ENCODE data around the gene MS4A15. TPM values are rescaled to one million over a fixed set of nuclear protein-coding genes. Genes with fewer than 3 reads are reported as not detected.
"Not testable (repeated sequence)": the region's sequence is repeated elsewhere in the genome, so short reads cannot be mapped to it uniquely, and the experiment has no call there.

MS4A15 gene, protein sequence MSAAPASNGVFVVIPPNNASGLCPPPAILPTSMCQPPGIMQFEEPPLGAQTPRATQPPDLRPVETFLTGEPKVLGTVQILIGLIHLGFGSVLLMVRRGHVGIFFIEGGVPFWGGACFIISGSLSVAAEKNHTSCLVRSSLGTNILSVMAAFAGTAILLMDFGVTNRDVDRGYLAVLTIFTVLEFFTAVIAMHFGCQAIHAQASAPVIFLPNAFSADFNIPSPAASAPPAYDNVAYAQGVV
- total RNA-seq = not detected in 2 replicates

DNA sequence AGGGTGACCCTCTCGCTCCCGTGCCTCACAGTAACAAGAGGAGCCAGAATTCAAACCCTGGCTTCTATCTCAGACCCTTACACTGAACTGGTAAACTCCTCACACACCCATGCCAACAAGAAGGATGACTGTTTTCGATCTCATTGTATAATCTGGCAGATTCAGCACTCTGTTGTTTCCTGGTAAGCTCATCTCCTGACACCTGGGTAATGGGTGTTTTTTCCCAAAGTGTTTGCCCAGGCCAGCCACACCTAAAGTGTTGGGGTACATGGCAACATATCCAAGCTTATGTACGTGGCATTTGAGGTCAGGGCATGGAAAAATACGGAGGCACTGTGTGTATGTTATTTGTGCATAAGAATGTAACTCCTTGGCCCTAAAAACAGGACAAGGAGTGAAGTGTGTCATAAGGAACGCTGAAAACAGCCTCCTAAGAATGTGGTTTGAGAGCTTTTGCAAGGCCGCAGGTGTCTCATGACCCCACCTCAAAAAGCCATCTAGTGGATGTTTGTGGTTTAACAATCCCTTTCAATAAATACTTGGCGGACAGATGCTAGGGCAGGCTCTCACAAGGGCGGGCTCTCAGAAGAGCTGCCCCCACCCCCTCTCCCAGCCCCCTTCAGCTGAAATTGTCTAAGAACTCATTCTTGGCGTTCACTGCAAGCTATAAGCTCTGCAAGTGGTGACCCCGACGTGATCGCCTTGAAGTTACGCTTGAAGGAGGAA is at the start of gene MS4A15:
TSS of gene MS4A15 (plus strand) at position 561 of the 726 bp plus-strand sequence. CDS start 6,867 bp downstream, outside the sequence.
- no peaks in the 10 kb centered on the region for H3K4me1 Mint-ChIP-seq (ENCODE audit: low read depth)
- no peaks in the 10 kb centered on the region for H3K9me3 Mint-ChIP-seq
- no peak within 1 kb of the TSS for H3K27ac Mint-ChIP-seq
- H3K27me3 Mint-ChIP-seq (ENCODE audit: insufficient read depth) = peaks cover 26% of the 10 kb centered on the region
- no peak for DNase-seq (ENCODE audit: low spot score)
- no peaks in the 10 kb centered on the region for H3K36me3 Mint-ChIP-seq (ENCODE audit: low read depth)
- H3K4me3 Mint-ChIP-seq = no peak within 1 kb of the TSS
- intact Hi-C loops (cut with micrococcal nuclease) = no loop called here

DNA sequence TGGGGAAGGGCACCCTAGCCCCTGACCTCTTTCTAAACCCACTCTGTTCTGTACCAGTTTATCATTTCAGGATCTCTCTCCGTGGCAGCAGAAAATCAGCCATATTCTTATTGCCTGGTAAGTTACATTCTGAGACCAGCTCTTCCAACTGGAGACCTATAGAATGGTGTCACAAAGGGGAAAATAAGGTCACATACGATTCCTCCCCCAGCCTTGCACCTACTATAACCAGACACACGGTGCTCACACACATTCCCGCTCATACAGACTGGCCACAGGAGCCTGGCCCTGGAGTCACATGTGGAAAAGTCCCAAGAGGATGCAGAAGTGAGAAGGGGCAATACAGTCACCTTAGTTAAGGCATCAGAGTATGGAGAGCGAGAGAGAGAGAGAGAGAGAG is 49.7 kb upstream of the MS4A15 start:
- H3K4me3 Mint-ChIP-seq = no peak overlapping the region
- intact Hi-C loops (cut with micrococcal nuclease) = no loop called here
- no peaks in the 10 kb centered on the region for H3K36me3 Mint-ChIP-seq (ENCODE audit: low read depth)
- H3K4me1 Mint-ChIP-seq (ENCODE audit: low read depth) = no peaks in the 10 kb centered on the region
- DNase-seq (ENCODE audit: low spot score) = no peak
- H3K9me3 Mint-ChIP-seq = no peaks in the 10 kb centered on the region
- H3K27me3 Mint-ChIP-seq (ENCODE audit: insufficient read depth) = no peaks in the 10 kb centered on the region
- H3K27ac Mint-ChIP-seq = no peak overlapping the region

DNA sequence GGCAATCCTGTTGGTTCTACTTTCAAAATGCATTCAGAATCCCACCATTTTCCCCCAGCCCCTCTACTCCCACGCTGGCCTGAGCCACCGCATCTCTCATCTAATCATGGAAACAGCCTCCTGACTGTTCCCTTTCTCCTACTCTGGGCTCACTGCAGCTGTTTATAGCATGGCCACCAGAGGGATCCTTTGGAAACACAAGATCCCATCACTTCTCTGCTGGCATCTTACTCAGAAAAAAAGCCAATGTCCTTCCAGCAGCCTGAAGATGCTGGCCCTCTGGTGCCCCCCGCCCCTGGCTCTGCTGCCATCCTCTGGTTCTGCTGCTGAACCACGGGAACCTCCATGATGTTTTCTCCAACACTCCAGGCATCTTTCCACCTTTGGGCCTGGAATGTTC is 46.2 kb upstream of the MS4A15 start:
- intact Hi-C loops (cut with micrococcal nuclease) = no loop called here
- Mint-ChIP-seq H3K36me3 (ENCODE audit: low read depth) (no peaks in the 10 kb centered on the region), H3K4me1 (ENCODE audit: low read depth) (no peaks in the 10 kb centered on the region)

DNA sequence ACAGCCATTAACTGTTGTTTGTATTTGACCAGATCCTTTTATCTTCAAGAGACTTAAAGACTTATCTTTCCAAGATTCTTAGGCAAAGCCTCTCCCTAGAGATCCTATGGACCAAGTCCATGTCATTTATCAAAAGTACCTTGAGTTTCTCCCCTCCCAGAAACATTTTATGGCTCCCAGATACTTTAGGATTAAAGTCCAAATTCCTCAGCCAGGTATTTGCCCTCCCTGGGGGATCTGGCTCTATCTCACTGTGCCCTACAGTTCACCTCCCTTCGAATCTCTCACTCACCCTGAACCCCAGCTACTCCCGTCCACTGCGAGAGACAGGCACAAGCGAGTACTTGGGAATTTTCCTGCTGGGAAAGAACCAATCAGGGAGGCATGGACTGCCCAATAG is 45.4 kb upstream of the MS4A15 start:
- H3K27ac Mint-ChIP-seq = no peak overlapping the region
- H3K4me3 Mint-ChIP-seq = no peak overlapping the region
- no peaks in the 10 kb centered on the region for H3K4me1 Mint-ChIP-seq (ENCODE audit: low read depth)
- H3K9me3 Mint-ChIP-seq = no peaks in the 10 kb centered on the region
- H3K27me3 Mint-ChIP-seq (ENCODE audit: insufficient read depth) = no peaks in the 10 kb centered on the region
- DNase-seq (ENCODE audit: low spot score) = no peak
- intact Hi-C loops (cut with micrococcal nuclease) = no loop called here
- H3K36me3 Mint-ChIP-seq (ENCODE audit: low read depth) = no peaks in the 10 kb centered on the region

More for the DNA sequence above, 46.2 kb upstream of the MS4A15 start:
- H3K27ac Mint-ChIP-seq = no peak overlapping the region
- no peaks in the 10 kb centered on the region for H3K9me3 Mint-ChIP-seq
- H3K4me3 Mint-ChIP-seq = no peak overlapping the region
- DNase-seq (ENCODE audit: low spot score) = no peak
- no peaks in the 10 kb centered on the region for H3K27me3 Mint-ChIP-seq (ENCODE audit: insufficient read depth)

DNA sequence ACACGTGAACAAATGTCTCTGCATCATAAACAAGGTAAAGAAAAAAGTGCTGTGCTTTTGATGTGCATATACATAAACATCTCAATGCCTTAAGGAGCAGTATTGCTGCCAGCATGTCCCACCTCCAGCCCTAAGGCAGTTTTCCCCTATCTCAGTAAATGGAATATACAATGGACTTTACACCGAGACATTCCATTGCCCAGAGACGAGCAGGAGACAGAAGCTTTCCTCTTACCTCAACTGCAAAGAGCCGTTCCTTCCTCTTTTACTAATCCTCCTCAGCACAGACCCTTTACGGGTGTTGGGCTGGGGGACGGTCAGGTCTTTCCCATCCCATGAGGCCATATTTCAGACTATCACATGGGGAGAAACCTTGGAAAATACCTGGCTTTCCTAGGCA is 43.2 kb upstream of the MS4A15 start:
- H3K9me3 Mint-ChIP-seq; H3K36me3 Mint-ChIP-seq (ENCODE audit: low read depth); H3K4me1 Mint-ChIP-seq (ENCODE audit: low read depth); DNase-seq (ENCODE audit: low spot score); H3K27me3 Mint-ChIP-seq (ENCODE audit: insufficient read depth); intact Hi-C loops (cut with micrococcal nuclease); H3K4me3 Mint-ChIP-seq; H3K27ac Mint-ChIP-seq: not testable (repeated sequence)

DNA sequence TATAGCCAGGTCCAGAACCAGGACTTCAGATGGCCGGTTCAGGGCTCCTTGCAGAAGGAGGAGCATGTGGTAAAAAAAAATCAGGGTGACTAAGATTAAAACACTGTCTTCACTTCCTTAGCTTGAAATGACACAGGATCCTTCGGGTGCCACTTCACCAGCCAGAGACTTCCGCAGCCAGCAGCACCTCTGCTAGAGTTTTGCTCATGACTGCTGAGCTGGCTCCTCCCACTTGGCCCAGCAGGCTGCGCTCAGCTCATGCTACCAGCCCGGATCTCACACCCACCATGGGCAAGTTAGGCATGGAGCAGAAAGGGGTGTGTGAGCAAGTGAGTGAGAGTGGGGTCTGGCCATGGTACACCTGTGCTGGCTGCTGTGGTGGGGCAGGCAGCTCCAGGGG is 38.7 kb upstream of the MS4A15 start:
- intact Hi-C loops (cut with micrococcal nuclease) = no loop called here
- H3K27ac Mint-ChIP-seq = no peak overlapping the region
- H3K4me1 Mint-ChIP-seq (ENCODE audit: low read depth) = no peaks in the 10 kb centered on the region
- H3K27me3 Mint-ChIP-seq (ENCODE audit: insufficient read depth) = no peaks in the 10 kb centered on the region
- H3K9me3 Mint-ChIP-seq = no peaks in the 10 kb centered on the region
- DNase-seq (ENCODE audit: low spot score) = no peak
- H3K4me3 Mint-ChIP-seq = no peak overlapping the region
- H3K36me3 Mint-ChIP-seq (ENCODE audit: low read depth) = no peaks in the 10 kb centered on the region

DNA sequence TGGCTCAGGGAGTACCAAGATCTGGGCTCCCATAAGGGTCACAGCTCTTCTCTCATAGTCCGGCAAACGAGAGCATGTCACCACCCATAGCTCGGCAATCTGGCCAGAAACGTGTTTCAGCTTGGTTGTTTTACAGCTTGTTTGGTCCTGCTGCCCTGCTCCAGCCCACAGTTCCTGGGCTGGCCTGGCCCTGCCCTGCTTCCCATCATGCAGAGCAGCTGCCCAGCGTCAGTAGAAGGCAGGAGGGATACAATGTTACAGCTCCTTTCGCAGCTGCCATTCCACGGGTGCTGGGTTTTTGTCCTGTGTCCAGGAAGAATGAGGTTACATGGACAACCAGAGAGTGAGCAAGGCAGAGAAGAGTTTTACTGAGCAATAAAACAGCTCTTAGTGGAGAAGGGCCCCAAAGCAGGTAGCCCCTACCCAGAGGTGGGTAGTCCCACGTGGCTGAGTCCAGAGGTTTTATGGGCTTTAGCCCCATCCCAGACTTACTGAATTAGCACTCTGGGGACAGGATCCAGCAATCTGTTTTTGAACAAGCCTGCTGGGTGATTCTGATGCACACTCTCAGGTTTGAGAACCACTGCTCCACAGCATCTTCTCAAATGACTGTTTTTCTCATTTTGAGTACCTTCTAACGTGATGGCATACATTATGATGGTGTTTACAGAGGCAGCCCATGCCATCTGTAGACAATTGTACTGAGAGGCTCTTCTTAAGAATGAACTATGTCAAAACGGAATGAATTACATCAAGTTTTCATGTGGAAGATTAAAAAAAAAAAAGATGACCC is 37.9 kb upstream of the MS4A15 start:
- intact Hi-C loops (cut with micrococcal nuclease) = no loop called here
- H3K36me3 Mint-ChIP-seq (ENCODE audit: low read depth) = no peaks in the 10 kb centered on the region
- no peaks in the 10 kb centered on the region for H3K4me1 Mint-ChIP-seq (ENCODE audit: low read depth)
- no peaks in the 10 kb centered on the region for H3K9me3 Mint-ChIP-seq
- H3K27ac Mint-ChIP-seq = no peak overlapping the region
- H3K4me3 Mint-ChIP-seq = no peak overlapping the region
- no peak for DNase-seq (ENCODE audit: low spot score)
- no peaks in the 10 kb centered on the region for H3K27me3 Mint-ChIP-seq (ENCODE audit: insufficient read depth)

DNA sequence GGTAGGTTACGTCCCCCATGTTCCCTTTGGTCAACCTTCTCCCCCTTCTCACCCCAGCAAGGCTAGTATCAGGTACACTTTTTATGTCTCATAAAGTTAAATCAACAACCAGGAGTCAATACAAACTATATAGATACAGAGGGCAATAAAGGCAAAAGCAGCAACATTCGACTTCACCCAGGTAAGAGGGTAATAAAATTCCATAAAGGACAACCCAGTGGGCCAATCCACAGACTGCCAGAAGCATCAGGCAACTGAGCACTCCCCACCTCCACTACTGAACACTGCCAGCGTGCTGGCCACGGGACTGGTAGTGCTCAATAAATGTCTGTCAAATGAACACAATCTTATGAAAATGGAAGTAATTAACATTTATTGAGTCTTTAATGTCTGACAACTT is 37.3 kb upstream of the MS4A15 start:
- intact Hi-C loops (cut with micrococcal nuclease) = no loop called here

DNA sequence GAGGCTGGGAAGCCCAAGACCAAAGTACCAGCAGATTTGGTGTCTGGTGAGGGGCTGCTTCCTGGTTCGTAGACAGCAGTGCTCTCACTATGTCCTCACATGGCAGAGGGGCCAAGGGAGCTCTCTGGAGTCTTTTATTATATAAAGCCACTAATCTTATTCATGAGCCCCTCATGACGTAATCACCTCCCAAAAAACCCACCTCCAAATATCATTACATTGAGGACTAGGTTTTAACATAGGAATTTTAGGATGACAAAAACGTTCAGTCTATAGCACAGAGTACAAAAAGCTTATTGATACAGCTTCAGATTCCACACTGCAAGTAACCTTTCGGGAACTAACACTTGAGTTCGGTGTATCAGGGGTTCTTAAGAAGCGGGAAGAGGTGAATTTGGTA is 36.2 kb upstream of the MS4A15 start:
- no peaks in the 10 kb centered on the region for H3K4me1 Mint-ChIP-seq (ENCODE audit: low read depth)

More for the DNA sequence above, 37.3 kb upstream of the MS4A15 start:
- H3K27ac Mint-ChIP-seq = no peak overlapping the region
- DNase-seq (ENCODE audit: low spot score) = no peak
- no peaks in the 10 kb centered on the region for H3K36me3 Mint-ChIP-seq (ENCODE audit: low read depth)
- no peaks in the 10 kb centered on the region for H3K9me3 Mint-ChIP-seq
- H3K27me3 Mint-ChIP-seq (ENCODE audit: insufficient read depth) = no peaks in the 10 kb centered on the region
- no peak overlapping the region for H3K4me3 Mint-ChIP-seq
- H3K4me1 Mint-ChIP-seq (ENCODE audit: low read depth) = no peaks in the 10 kb centered on the region

DNA sequence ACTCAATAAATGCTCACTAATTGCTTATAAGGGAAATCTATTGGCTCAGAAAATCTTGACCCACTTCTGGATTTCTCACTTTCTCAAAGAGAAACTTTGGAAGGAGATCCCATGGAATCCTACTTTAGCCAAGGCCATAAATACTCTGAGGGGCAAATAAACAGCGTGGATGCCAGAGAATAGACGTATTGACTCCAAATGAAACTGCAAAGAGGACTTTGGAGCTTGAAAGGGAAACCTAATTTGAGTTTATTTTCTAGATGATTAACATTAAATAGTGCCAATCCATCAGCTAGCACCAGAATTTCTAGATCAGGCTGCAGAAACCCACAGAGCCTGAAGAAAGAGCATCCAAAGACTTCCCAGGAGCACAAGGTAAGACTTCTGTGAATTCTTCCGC is 32.2 kb upstream of the MS4A15 start, which contains the start of gene MS4A18:
TSS of gene MS4A18 (plus strand) at position 301 of the 400 bp plus-strand sequence.
- no peak within 1 kb of the TSS for H3K27ac Mint-ChIP-seq
- no peaks in the 10 kb centered on the region for H3K4me1 Mint-ChIP-seq (ENCODE audit: low read depth)
- intact Hi-C loops (cut with micrococcal nuclease) = no loop called here
- H3K9me3 Mint-ChIP-seq = no peaks in the 10 kb centered on the region
- H3K4me3 Mint-ChIP-seq = no peak within 1 kb of the TSS
- H3K36me3 Mint-ChIP-seq (ENCODE audit: low read depth) = no peaks in the 10 kb centered on the region
- peaks cover 3% of the 10 kb centered on the region for H3K27me3 Mint-ChIP-seq (ENCODE audit: insufficient read depth)
- no peak for DNase-seq (ENCODE audit: low spot score)

More for the DNA sequence above, 36.2 kb upstream of the MS4A15 start:
- no peaks in the 10 kb centered on the region for H3K27me3 Mint-ChIP-seq (ENCODE audit: insufficient read depth)
- H3K27ac Mint-ChIP-seq = no peak overlapping the region
- intact Hi-C loops (cut with micrococcal nuclease) = no loop called here
- no peak overlapping the region for H3K4me3 Mint-ChIP-seq
- H3K9me3 Mint-ChIP-seq = no peaks in the 10 kb centered on the region
- H3K36me3 Mint-ChIP-seq (ENCODE audit: low read depth) = no peaks in the 10 kb centered on the region
- no peak for DNase-seq (ENCODE audit: low spot score)

DNA sequence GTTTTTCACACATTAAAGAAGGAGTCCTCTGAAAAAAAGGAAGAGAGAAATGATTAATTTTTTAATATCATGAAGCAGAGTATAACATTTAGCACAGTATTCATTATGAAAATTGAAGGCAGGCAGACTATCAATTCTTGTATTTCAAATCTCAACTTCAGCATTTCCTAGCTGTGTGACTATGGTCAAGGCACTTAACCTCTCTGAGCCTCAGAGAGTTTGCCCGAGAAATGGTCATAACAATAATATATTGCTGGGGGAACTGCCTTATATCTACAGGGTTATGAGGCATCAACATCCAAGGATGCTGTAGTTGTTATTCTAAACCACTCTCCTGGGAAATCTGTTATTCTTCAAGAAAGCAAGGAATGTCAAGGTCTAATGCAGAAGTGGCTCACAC is 31.1 kb upstream of the MS4A15 start:
- intact Hi-C loops (cut with micrococcal nuclease) = no loop called here
- no peak for DNase-seq (ENCODE audit: low spot score)
- no peak overlapping the region for H3K27ac Mint-ChIP-seq
- no peak overlapping the region for H3K4me3 Mint-ChIP-seq
- no peaks in the 10 kb centered on the region for H3K9me3 Mint-ChIP-seq
- H3K27me3 Mint-ChIP-seq (ENCODE audit: insufficient read depth) = peaks cover 4% of the 10 kb centered on the region
- H3K36me3 Mint-ChIP-seq (ENCODE audit: low read depth) = no peaks in the 10 kb centered on the region
- H3K4me1 Mint-ChIP-seq (ENCODE audit: low read depth) = no peaks in the 10 kb centered on the region

DNA sequence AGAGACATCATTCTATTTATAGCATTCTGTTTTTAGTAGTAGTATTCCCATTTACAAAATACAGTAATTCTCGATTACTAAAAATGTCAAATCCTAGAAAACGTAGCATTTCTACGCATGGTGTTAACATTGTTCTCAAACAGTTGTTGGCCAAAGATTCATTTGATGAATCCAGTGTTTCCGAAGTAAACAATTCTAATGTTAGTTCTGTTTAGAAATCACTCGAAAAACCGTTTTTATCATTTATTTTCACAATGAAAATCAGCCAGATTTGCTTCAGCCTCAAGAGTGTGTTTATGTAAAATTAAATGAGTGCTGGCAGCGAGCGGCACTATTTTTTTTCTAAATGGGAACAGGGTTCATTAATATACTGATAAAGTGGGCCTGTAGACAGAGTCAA is 25.1 kb upstream of the MS4A15 start:
- Mint-ChIP-seq H3K36me3 (ENCODE audit: low read depth) (no peaks in the 10 kb centered on the region), H3K4me3 (no peak overlapping the region)

DNA sequence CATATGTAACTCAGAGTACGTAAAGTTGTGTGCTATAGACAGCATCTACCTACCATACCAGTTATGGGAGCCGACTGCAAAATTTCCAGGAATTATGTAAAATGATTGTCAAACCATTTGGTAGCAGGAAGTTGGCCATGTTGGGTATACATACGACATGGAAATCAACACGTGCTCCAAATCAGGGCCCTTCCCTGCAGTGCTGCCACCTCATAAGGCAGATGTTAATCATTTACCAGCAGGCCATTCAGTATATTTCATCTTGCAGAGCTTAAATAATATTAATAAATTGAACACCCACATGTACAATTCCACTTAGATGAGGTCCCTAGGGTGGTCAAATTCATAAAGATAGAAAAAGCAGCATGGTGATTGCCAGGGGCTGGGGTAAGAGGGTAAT is 22.4 kb upstream of the MS4A15 start:
- H3K4me1 Mint-ChIP-seq (ENCODE audit: low read depth) = no peaks in the 10 kb centered on the region
- H3K27ac Mint-ChIP-seq = no peak overlapping the region
- no peaks in the 10 kb centered on the region for H3K36me3 Mint-ChIP-seq (ENCODE audit: low read depth)
- intact Hi-C loops (cut with micrococcal nuclease) = no loop called here
- DNase-seq (ENCODE audit: low spot score) = no peak
- no peak overlapping the region for H3K4me3 Mint-ChIP-seq
- no peaks in the 10 kb centered on the region for H3K9me3 Mint-ChIP-seq
- H3K27me3 Mint-ChIP-seq (ENCODE audit: insufficient read depth) = peaks cover 2% of the 10 kb centered on the region

More for the DNA sequence above, 25.1 kb upstream of the MS4A15 start:
- Mint-ChIP-seq H3K4me1 (ENCODE audit: low read depth) (no peaks in the 10 kb centered on the region), H3K27me3 (ENCODE audit: insufficient read depth) (peaks cover 4% of the 10 kb centered on the region), H3K9me3 (no peaks in the 10 kb centered on the region), H3K27ac (no peak overlapping the region)
- intact Hi-C loops (cut with micrococcal nuclease) = no loop called here
- DNase-seq (ENCODE audit: low spot score) = no peak

Measured in activated T-helper 1 cell treated with anti-CD3 and anti-CD28 coated beads, Interleukin-12 subunit alpha, Interleukin-12 subunit beta, Interleukin-2, Interleukin-4 antibody, amounts not matched to agents 30 ng/mL and 10 ng/mL and 1 ng/mL, durations not matched to agents 14 hours and 24 hours and 36 hours (primary cell).